GM18519 (cell line): ENCODE measurements around the gene RCOR1.

Experiments used
- ATAC-seq: cut with Tn5 transposase; IDR thresholded peaks from one replicate; pipeline ENCODE4 v1.9.1; 2021; ENCODE audit warnings: mild to moderate bottlenecking, moderate library complexity; ENCODE audit not compliant: unreplicated experiment, low FRiP score

The RCOR1 gene

DNA sequence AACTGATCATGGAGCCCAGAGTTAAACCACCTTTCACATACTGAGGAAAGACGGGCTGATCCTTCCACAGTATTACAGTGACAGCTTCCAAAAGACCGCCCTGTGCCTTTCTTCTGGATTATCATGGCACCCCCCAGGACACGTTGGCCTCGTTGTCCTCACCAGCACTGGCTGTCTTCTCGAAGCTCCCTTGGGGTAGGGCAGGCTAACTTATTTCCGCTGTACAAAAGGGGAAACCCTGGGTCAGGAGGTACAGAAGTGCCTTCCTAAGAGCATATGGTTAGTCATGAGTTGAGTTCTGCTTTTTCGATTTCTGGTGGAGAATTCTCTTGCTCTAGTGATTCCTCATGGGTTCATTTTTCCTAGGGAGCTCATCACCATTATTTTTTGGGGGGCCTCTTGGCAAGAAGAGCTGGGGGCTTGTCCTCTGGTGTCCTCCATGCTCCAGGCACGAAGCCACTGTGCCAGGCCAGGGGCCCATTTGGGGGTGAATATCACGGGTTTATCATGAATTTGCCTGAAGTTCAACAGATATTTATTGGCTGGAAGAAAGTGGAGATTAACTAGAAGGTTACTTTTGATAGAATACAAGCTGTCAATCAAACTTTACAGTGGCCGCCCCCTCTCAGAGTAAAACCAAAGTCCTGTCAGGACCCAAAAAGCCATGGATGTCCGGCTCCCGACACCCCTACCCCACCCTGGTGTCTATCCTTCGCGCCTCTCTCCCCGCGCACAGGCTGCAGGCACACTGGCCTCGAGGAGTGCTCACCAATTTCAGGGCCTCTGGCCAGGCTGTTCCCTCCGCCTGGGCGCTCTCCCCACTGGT, 176.0 kb downstream of the RCOR1 start:
- no peak for ATAC-seq

DNA sequence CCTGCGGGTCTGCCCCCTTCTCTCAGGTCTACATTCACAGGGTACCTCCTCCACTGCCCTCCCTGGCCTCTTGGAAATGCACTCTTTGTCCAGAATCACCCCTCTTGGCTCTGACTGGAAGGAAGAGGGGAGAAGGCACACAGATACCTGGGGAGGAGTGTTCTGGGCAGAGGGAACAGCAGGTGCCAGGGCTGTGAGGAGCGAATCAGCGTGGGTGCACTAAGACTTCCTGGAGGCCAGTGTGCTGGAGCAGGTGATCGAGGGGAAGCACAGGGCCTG, 176.5 kb downstream of the RCOR1 start:
- no peak for ATAC-seq

GRCh38 chr14:102770147-102771123, 178.0 kb downstream of the RCOR1 start:
- ATAC-seq = no peak

GRCh38 chr14:102771144-102771543, 178.7 kb downstream of the RCOR1 start:
- no peak for ATAC-seq

DNA sequence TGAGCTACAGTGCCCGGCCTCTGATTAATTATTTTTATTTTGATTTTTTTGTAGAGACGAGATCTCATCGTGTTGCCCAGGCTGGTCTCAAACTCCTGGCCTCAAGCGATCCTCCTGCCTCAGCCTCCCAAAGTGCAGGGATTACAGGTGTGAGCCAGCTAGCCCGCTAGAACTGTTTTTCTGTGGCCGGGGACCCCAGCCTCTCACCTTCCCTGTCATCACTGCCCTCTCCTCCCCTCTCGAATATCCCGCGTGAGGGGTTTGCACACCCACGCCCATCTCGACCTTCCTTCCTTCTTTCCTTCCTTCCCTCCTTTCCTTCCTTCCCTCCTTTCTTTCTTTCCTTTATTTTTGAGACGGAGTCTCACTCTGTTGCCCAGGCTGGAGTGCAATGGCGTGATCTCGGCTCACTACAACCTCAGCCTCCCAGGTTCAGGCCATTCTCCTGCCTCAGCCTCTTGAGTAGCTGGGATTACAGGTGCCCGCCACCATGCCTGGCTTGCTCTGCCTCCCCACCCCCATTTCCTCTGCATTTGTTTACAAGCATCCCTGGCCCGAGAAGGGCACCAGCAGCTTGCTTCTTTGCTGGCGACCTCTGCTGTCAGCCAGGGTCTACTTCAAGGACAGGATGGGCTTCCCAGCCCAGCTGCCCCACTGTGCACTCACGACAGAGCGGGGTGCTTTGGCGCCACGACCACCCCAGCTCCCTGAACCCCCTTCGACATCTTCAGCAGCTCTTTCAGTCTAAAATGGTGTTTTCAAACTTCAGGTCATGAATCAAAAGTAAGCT, 180.5 kb downstream of the RCOR1 start:
- no peak for ATAC-seq

- ATAC-seq = peak; percentile 27
Measured at GRCh38 chr14:102774391-102775153, 182.1 kb downstream of the RCOR1 start.

DNA sequence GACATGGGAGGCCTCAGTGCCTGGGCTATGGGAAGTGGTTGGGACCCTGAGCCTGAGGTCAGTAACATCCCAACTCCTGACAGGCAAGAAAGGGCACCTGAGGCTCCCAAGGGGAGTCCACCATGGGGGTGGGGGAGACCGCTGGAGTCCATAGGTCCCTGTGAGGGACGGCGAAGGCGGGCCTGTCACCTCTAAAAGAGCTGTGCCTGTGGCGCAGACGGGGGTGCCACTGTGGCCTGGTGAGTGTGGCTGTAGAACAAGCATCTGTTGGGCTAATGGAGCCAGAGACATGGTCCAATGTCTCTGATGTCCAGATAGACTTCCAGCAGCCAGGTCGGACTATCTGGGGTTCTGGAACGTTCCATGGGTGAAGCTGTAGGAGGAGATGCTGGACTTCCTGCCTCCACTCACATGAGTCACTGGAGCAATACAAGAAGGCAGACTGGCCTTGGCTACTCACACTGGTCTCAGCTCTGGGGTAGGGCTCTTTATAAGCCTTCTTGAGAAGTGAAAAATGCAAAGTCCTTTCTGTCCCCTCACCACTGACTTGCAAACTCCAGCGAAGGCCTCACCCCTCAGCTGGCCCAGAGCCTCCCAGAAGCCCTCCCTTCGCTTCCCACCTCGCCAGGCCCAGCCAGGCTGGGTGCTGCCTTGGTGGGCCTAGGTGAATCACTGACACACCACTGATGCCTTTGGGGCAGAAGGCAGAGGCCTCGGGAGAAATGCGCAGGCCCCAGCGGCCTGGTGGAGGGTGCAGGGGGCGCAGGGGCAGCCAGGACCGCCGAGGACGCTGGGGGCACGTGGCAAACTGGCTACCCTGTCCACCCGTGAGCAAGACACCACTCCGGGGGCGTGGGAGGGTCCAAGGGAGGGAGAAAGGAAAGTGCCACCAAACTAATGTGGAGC, 183.7 kb downstream of the RCOR1 start:
- ATAC-seq = no peak

GRCh38 chr14:102776761-102777710, 184.6 kb downstream of the RCOR1 start, which contains the start of gene TRAF3:
TSS of gene TRAF3 (plus strand) at chr14:102777449. CDS start at chr14:102870202, 92,753 bp downstream.
- peak; percentile 37 for ATAC-seq

DNA sequence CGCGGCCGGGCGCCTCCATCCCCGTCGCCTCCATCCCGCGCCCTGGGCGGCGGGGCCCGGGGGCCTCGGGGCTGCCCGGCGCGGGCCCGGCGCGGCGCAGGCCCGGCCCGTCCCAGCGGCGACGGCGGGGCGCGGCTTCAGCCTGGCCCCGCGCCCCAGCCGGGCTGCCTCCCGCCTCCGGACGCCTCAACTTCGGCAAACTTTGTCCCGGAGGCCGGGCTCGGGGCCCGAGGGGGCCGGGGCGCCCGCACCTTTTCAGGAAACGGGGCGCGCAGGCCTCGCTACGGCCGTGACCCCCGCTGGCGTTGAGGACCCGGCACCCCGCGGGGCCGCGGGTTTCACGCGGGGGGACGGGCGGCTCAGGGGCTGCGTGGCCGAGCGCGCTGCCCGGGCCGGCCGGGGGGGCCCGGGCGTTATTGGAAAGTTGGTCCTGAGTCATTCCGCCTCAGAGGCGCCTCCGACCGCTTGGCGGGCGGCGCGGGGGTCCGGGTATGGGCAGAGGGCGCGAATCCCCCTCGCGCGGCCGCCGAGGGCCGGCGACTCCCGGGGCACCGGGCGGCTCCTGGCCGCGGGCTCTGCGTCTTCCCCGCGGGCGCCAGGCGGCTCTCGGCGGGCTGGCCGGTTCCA, 185.4 kb downstream of the RCOR1 start:
- peak; percentile 17 for ATAC-seq

- ATAC-seq = no peak
Measured at GRCh38 chr14:102778338-102779083, 186.1 kb downstream of the RCOR1 start.

- ATAC-seq = no peak
Measured at GRCh38 chr14:102779084-102779462, 186.6 kb downstream of the RCOR1 start.

- no peak for ATAC-seq
Measured at GRCh38 chr14:102779574-102780315, 187.3 kb downstream of the RCOR1 start.
